Body of pancreas (tissue), 4 donors: Measurements from ENCODE around the gene SEMA3A. TPM values are rescaled to one million over a fixed set of nuclear protein-coding genes. Genes with fewer than 3 reads are reported as not detected.

Experiments
- ATAC-seq: fragments of 150-250 bp; one replicate; pipeline ENCODE4 v1.9.1; 2016
- DNase-seq, 4 donors: peaks; one replicate each; pipeline ENCODE4 v3.0.0-alpha.2; 2019
- H3K27ac ChIP-seq, 4 donors: fragments of 200-600 bp; sonication (generic); 1 replicate in 3 of 4; 2 replicates in 1 of 4; pipeline versions ENCODE4 v1.5.1 to v1.6.1; 2016 to 2019; ENCODE audit warnings: mild to moderate bottlenecking in 1 of 4, mixed read lengths in 1 of 4, moderate library complexity in 1 of 4
- H3K27me3 ChIP-seq, 2 donors: fragments of 200-600 bp; sonication (generic); one replicate each; pipeline ENCODE4 v1.6.0; 2016; ENCODE audit warnings: mild to moderate bottlenecking in 1 of 2
- H3K36me3 ChIP-seq, 2 donors: fragments of 200-600 bp; sonication (generic); replicated peaks in 1 of 2; 2 replicates each; pipeline ENCODE4 v1.5.1; 2016; ENCODE audit warnings: low read depth in 2 of 2; ENCODE audit not compliant: insufficient read depth in 1 of 2
- H3K4me1 ChIP-seq: fragments of 200-600 bp; sonication (generic); one replicate; pipeline ENCODE4 v1.6.0; 2016
- H3K4me3 ChIP-seq, 2 donors: fragments of 200-600 bp; sonication (generic); 1 replicate in 1 of 2; 2 replicates in 1 of 2; pipeline ENCODE4 v1.5.1; 2016 to 2019
- H3K9me3 ChIP-seq, 3 donors: fragments of 200-600 bp; sonication (generic); 1 replicate in 2 of 3; 2 replicates in 1 of 3; pipeline ENCODE4 v1.5.1; 2016
- CTCF ChIP-seq, 7 experiments: fragments of 450-650 bp in 4 of 7; fragments of 200-600 bp in 3 of 7; sonication (generic) in 3 of 7; IDR thresholded peaks; one replicate each; pipeline ENCODE4 v1.5.1; 2016 to 2019; ENCODE audit warnings: antibody characterized with exemption in 7 of 7
- POLR2A ChIP-seq, 3 donors: fragments of 450-650 bp; IDR thresholded peaks; one replicate each; pipeline ENCODE4 v1.6.1; 2016; ENCODE audit warnings: antibody characterized with exemption in 3 of 3, mild to moderate bottlenecking in 2 of 3
- WGBS, 2 donors: methylation state at CpG; one replicate each; pipeline ENCODE4 v1.1.5; 2017; 5-methylcytosine and 5-hydroxymethylcytosine counted together
- intact Hi-C: fragments of 100-400 bp; cut with DNase I; formaldehyde crosslinking; loops from one replicate; pipeline ENCODE4 v1.15.1; 2023
- total RNA-seq, 2 donors: library from RNA; depleted of rRNA; stranded (reverse); fragments of >200 nt; gene quantifications; one replicate each; pipeline ENCODE4 v1.1.0, GENCODE V29; 2016

SEMA3A gene
- total RNA-seq, 2 donors from 2014 or later, result 0.33 to 2.6 TPM

GRCh38 chr7:84187813-84188510, 6.6 kb downstream of the SEMA3A start:
- WGBS, 2 donors, result 80 to 87% methylated on average over 2 of the region's 2 CpGs
- ATAC-seq (no peak), DNase-seq (no peak)
- H3K27ac ChIP-seq, result no peak overlapping the region
- H3K36me3 ChIP-seq, result no peaks in the 10 kb centered on the region
- H3K9me3 ChIP-seq, result no peaks in the 10 kb centered on the region
- H3K4me3 ChIP-seq, result no peak overlapping the region
- TF ChIP-seq CTCF (IDR thresholded peaks at IDR 0.05), result no peak
- no peak for TF ChIP-seq POLR2A (IDR thresholded peaks at IDR 0.05)
- intact Hi-C loops, result no loop called here
- H3K4me1 ChIP-seq, result no peaks in the 10 kb centered on the region
- H3K27me3 ChIP-seq, result no peaks in the 10 kb centered on the region

GRCh38 chr7:84187087-84187805, 7.3 kb downstream of the SEMA3A start:
- intact Hi-C loops, result no loop called here
- Histone ChIP-seq H3K4me3 (no peak overlapping the region), H3K9me3 (no peaks in the 10 kb centered on the region), H3K27me3 (no peaks in the 10 kb centered on the region), H3K36me3 (no peaks in the 10 kb centered on the region), H3K4me1 (no peaks in the 10 kb centered on the region), H3K27ac (no peak overlapping the region)
- TF ChIP-seq CTCF (IDR thresholded peaks at IDR 0.05) (no peak), POLR2A (IDR thresholded peaks at IDR 0.05) (no peak)
- no peak for ATAC-seq
- DNase-seq, result no peak

GRCh38 chr7:84183741-84184140, 10.8 kb downstream of the SEMA3A start:
- Histone ChIP-seq H3K27me3 (no peaks in the 10 kb centered on the region), H3K27ac (no peak overlapping the region), H3K36me3 (no peaks in the 10 kb centered on the region), H3K9me3 (no peaks in the 10 kb centered on the region), H3K4me1 (no peaks in the 10 kb centered on the region), H3K4me3 (no peak overlapping the region)
- intact Hi-C loops, result no loop called here
- 75 to 93% methylated on average over 1 of the region's 1 CpG for WGBS, 2 donors
- no peak for DNase-seq
- no peak for TF ChIP-seq POLR2A (IDR thresholded peaks at IDR 0.05)
- no peak for TF ChIP-seq CTCF (IDR thresholded peaks at IDR 0.05)
- ATAC-seq, result no peak

GRCh38 chr7:84182301-84182700, 12.3 kb downstream of the SEMA3A start:
- H3K36me3 ChIP-seq, result no peaks in the 10 kb centered on the region
- intact Hi-C loops, result no loop called here
- no peak overlapping the region for H3K4me3 ChIP-seq
- TF ChIP-seq CTCF (IDR thresholded peaks at IDR 0.05), result no peak
- TF ChIP-seq POLR2A (IDR thresholded peaks at IDR 0.05), result no peak
- no peaks in the 10 kb centered on the region for H3K9me3 ChIP-seq
- no peaks in the 10 kb centered on the region for H3K27me3 ChIP-seq
- 84 to 94% methylated on average over 1 of the region's 1 CpG for WGBS, 2 donors
- no peak overlapping the region for H3K27ac ChIP-seq
- H3K4me1 ChIP-seq, result no peaks in the 10 kb centered on the region
- DNase-seq (no peak), ATAC-seq (no peak)

DNA sequence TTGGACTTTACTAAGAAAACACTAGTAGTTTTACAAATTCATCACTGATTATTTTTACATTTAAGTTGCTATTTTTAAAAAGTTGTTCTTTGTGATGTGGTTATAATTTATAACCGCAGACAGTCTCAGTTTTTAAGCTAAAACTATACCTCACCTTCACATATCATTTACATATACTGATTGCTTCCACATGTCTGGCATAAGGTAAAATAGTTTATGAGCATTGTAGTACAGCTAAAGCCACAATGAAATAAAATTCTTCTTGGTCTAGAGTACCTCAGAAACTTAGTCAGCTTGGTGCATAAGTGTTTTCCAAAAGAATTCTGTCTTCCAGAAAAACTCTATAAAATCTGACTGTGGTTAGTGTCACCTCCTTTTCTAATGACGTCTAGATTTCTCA, 13.0 kb downstream of the SEMA3A start:
- Histone ChIP-seq H3K4me3 (no peak overlapping the region), H3K27me3 (no peaks in the 10 kb centered on the region), H3K36me3 (no peaks in the 10 kb centered on the region), H3K27ac (no peak overlapping the region), H3K9me3 (no peaks in the 10 kb centered on the region), H3K4me1 (no peaks in the 10 kb centered on the region)
- no peak for ATAC-seq
- no peak for DNase-seq
- TF ChIP-seq POLR2A (IDR thresholded peaks at IDR 0.05), result no peak
- TF ChIP-seq CTCF (IDR thresholded peaks at IDR 0.05), result no peak
- WGBS, 2 donors, result 63 to 77% methylated on average over 2 of the region's 2 CpGs
- intact Hi-C loops, result no loop called here
